B cell (primary cell): ENCODE data around the gene SPINK9.

Experiments
- EZH2 ChIP-seq: IDR thresholded peaks from 2 replicates; pipeline ENCODE4 v1.6.1; 2012; ENCODE audit warnings: borderline replicate concordance, low read depth, mild to moderate bottlenecking, moderate library complexity, low read length; ENCODE audit not compliant: insufficient read depth, poor library complexity, severe bottlenecking
- TF ChIP-seq, protein P1 (sequence below): fragments of 200-600 bp; IDR thresholded peaks from one replicate; pipeline ENCODE4 v1.8.0; 2022; ENCODE audit warnings: antibody characterized with exemption, mild to moderate bottlenecking

- TF ChIP-seq, protein P1, sequence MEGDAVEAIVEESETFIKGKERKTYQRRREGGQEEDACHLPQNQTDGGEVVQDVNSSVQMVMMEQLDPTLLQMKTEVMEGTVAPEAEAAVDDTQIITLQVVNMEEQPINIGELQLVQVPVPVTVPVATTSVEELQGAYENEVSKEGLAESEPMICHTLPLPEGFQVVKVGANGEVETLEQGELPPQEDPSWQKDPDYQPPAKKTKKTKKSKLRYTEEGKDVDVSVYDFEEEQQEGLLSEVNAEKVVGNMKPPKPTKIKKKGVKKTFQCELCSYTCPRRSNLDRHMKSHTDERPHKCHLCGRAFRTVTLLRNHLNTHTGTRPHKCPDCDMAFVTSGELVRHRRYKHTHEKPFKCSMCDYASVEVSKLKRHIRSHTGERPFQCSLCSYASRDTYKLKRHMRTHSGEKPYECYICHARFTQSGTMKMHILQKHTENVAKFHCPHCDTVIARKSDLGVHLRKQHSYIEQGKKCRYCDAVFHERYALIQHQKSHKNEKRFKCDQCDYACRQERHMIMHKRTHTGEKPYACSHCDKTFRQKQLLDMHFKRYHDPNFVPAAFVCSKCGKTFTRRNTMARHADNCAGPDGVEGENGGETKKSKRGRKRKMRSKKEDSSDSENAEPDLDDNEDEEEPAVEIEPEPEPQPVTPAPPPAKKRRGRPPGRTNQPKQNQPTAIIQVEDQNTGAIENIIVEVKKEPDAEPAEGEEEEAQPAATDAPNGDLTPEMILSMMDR = no peak
- TF ChIP-seq EZH2 = no peak
Observed at GRCh38 chr5:148343603-148344487, 8.5 kb downstream of the SPINK9 start.
